HUDEP-2 (cell line): Measurements from ENCODE around the gene MANSC4.
A peak's percentile ranks its signal among the peaks of the same experiment; 100 is the strongest.

ENCODE experiments used
- DNase-seq, 76 experiments: peaks; one replicate each; lab custom pipeline; 2025; ENCODE audit not compliant: unreplicated experiment in 76 of 76; lab: John Stamatoyannopoulos, UW

Gene MANSC4

DNA sequence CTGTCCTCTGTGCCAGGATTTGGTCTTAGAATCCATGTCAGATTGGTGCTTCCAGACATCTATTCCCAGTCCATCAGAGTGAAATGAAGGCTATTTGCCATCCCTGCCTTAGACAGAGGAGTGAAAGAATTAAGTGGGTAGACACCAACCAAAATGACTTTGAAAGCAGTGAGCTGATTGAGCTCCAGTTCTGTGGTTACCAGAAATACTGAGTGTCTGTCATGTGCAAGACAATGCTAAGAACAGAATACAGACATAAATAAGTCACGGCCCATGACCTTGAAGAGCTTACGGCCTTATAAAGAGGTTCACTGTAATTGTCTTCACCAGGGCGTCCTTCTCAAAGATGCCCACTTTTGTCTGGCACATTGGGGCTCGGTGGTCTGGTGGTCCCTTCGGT is 21.6 kb upstream of the MANSC4 start:
- no peak for DNase-seq

DNA sequence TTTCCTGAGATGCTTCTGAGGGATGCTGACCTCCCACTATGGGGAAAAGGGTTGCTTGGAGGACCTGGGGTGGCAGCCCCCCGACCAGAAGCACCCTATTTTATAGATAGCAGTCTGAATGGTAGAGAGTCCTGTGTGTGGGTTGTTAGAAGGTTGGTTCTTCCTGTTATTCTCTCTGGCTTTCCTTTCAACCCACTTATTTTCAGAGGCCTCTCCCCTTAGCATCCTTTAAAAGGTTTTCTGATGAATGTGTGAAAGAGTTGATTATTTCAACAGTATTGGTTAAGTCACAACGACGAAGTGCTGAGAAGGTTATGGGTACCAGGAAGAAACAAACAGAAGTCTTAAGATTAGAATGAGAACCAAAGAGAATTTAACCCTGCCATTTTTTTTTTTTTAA is 20.8 kb upstream of the MANSC4 start:
- no peak for DNase-seq

DNA sequence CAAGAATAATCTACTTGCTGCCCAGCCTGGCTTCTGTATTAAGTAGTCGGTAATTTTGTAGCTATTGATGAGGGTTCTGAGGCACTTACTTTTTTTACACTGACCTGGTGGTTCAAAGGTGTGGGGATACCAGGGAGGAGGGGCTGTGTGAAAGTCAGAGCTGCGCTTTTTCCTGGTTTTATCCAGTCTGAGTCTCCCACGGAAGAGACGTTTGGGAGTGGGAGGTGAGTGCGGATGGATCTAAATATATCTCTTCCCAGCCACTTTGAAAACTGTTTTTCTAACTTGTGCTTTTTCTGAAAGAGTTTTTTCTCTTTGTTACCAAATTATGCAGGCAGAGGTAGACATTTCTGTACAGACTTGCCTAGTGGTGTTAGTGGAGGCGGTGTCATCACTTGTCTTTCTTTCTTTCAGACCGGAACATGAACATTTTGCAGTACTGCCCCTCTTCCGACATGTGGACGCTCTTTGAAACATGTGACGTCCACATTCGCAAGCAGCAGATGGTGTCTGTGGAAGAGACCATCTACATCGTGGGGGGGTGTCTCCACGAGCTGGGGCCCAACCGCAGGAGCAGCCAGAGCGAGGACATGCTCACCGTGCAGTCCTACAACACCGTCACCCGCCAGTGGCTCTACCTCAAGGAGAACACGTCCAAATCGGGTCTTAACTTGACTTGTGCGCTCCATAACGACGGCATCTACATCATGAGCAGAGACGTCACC is 17.4 kb upstream of the MANSC4 start:
- DNase-seq = no peak

DNA sequence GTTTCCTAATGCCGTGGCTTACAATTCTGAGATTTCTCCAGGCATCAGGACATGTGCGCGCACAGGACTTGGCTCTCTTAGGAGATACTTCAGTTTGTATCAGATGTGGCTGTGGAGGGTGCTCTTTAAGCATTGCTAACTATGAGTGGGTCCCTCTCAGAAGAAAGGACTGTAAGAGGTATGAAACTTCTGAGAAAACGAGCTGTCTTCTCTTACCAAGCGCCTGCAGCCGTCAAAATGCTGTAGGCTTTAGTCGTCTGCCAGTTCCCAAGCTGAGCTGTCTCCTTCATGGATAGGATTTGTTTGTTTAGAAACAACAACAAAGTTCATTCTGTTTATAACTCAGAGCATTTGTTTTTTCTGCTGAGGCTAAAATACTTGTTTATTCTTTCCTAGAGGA is 16.1 kb upstream of the MANSC4 start:
- no peak for DNase-seq

DNA sequence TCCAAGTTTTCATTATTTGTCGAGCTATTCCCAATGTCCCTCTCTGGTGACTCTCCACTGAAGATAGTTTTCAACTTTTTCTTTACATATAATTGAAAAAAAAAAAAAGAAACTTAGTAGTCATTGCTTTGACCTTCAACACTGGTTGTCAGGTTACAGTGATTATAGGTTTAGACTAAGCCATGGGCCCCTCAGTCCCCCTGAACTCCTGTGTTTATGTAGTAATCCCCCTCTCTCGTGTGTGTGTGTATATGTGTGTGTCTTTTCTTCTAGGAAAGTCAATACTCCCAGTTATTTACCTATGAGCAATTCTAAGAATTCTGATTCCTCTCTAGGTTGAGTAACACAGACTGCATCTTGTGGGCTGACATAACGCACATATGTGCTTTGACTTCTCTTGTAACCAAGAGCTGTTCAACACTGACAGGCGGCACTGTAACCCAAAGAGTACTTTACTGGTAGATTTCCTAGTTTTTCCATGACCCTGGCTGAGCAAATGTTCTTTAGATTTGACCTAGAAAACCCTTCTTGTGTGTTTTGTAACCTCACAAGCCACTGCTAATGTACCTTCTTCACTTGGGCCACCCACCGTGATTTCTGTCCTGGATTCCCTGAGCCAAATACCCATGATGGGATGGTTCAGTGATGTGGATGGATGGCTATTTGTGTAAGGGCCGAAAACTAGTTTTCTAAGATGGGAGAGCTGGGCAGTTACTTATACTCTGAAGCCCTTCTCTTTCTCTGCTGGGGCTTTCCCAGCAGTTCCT is 15.0 kb upstream of the MANSC4 start:
- no peak for DNase-seq

DNA sequence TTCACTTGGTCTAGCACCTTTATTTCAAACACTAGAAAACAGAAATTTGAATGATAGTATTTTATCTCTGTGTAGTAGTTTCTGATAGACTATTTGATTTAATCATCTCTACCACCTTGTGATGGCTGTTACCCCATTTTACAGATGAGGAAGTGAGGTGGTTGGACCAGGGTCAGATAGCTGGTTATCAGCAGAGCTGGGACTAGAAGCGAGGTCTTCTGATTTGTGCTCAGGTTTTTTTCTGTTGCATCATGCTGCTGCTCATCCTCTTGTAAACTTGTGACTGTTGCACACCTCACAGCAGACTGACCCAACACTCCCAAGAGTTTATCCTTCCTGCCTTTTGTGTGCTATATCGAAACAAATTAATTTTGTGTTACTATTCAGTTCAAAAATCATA is 10.1 kb upstream of the MANSC4 start:
- DNase-seq = peak in 1 of 76 experiments; percentile 6

DNA sequence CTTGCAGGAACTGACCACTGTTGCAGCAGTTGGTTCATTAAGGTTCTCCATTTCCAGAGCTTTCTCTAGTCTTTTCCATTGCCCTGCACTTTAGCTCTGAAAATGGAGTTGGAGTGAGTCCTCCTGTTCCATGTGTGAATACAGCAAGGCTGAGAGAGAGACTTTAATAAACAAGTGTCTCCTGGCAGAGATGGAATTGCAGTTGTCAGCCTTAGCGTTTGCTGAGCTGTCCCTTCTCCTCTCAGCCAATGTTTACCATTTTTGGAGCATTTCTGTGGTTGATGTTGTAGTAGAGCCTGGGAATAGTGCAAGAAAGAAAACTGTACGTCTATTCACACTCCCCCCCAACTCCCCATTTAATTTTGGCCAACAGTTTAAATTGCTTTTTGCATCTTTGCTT is 7.5 kb upstream of the MANSC4 start:
- no peak for DNase-seq

DNA sequence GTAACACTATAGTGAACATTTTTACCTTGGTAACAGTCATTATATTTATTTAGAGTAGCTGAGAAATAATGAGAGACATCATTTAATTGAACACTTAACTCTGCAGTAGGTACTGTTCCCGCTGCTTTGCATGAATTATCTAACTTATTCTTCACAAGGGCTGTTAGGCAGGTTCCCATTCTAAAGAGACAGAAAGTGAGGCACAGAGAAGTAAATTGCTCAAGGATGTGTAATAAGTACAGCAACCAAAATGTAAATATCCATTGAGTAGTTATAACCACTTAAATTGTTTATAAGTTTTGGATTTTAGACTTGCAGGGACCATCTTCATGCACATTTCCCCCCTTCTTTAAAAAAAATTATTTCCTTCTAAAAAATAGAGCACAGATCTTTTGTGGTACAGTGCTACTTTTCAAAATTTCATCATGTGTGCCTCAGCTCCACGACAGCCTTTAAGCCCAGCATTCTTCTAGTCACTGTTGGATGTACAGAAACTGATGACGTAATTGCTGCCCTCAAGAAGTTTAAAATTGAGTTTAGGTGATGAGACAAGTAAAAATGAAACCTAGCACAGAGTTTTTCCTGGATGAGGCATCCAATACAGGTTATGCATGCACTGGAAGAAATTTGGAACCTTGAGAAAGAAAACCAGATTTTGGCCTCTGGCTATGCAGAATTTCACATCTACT is 6.0 kb upstream of the MANSC4 start:
- DNase-seq = no peak

DNA sequence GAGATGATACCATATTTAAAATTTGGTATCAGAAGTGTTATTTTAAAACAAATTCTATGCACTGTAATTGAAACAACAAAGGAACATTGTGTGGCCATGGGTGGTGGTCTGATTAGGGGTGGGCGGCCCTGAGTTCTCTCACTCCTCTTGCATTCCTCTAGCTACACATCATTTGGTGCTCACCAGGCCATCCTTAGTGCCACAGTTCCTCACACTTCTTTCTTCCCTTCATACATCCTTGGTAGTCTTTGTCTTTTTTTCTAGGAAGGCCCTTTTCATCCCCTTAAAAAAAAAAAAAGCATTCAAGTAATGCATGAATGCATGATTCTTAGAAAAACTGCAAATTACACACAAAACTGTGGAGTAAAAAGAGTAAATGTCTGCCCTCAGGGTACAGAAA is 2.4 kb upstream of the MANSC4 start:
- no peak for DNase-seq

DNA sequence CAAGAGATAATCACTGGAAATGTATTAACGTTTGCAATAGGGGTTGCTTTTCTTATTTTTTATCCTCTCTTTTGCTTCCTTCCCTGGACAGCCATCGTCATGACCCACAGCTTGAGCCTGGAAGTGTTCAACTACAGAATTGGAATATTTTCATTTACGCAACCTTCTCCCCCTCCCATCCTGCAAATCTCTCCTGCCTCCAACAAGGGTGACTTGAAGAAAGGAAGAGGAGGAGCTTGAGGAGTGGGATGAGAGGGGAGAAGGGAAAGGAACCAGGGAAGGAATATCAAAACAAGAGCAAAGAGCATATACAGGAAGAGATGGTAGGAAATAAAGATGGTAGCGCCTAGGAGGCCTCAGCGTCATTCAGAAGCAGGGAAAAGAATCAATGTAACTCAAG is 1.6 kb upstream of the MANSC4 start:
- no peak for DNase-seq

DNA sequence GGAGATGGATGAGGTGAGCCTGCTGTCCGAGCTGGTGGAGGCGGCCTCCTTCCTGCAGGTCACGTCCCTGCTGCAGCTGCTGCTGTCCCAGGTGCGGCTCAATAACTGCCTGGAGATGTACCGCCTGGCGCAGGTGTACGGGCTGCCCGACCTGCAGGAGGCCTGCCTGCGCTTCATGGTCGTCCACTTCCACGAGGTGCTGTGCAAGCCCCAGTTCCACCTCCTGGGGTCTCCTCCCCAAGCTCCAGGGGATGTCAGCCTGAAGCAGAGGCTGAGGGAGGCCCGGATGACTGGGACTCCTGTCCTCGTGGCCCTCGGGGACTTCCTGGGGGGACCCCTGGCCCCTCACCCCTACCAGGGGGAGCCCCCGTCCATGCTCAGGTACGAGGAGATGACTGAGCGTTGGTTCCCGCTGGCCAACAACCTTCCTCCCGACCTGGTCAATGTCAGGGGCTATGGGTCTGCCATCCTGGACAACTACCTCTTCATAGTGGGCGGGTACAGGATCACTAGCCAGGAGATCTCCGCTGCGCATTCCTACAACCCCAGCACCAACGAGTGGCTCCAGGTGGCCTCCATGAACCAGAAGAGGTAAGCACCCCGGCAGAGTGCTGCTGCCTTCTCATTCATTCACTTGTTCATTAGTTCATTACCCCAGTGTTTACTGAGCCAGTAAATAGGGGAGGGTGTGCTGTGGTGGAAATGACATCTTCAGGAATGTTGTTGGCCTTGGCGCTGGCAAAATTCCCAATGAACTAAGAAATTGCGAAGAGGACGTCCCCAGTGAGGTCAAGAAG is 774 bp upstream of the MANSC4 start:
- peak in 8 of 76 experiments; percentile 0 to 74 (median 44) for DNase-seq

DNA sequence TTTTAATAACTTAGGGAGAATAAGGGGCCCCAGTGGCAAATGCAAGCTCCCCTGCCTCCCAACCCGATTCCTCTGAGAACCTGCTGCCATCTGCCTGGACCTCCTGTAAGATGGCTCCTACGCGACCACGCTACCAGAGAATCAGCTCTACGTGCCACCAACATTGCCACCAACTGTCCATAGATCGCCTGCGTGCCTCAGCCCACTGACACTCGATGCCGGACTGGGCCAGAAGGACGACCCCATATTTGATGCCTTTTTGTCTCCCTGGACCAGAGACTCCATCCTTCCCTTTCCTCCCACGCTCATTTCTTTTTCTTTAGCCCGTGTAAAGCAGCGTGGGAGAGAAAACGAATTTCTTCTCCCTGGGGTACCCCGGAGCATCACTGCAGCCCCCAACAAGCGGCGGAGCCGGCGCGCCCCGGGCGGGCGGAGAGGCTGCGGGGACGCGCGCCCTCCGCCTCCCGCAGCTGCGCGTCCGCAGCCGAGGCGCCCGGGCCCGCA is 568 bp downstream of the MANSC4 start:
- peak in 2 of 76 experiments; percentile 13 for DNase-seq

DNA sequence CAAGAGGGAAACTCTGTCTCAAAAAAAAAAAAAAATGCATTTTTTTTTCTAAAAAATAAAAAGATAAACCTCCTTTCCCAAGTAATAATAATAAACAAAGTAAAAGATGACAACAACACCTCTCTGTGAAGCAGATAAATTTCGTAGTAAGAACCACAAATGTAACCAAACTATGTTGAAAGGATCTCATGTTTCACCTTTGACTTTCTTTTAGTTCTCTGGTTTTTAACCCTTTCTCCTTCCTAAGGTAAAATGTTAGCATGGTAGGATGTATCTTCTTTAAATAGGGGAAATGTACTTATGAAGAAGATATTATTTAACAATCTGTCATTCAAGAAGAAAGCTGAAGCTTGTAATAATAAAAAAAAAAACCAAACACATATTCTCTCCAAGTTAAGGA is 1.8 kb downstream of the MANSC4 start:
- DNase-seq = no peak

DNA sequence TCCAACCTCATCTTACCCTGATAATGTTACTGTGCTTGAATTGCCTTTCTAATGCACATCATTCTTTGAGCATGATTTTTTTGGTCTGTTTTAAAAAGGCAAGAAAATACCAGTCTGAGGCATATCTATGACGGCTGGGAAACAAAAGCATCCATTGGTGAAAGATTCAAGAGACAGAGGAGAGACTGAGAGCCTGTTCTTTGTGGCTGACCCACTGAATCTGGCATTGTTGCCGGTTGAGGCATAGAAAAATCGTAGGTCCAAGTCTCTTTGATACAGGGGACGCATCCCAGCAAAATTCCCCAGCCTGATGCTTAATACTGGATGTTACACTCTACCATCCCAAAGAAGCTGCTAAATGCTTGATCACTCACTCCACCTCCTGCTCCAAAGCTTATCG is 2.9 kb downstream of the MANSC4 start:
- DNase-seq = no peak

DNA sequence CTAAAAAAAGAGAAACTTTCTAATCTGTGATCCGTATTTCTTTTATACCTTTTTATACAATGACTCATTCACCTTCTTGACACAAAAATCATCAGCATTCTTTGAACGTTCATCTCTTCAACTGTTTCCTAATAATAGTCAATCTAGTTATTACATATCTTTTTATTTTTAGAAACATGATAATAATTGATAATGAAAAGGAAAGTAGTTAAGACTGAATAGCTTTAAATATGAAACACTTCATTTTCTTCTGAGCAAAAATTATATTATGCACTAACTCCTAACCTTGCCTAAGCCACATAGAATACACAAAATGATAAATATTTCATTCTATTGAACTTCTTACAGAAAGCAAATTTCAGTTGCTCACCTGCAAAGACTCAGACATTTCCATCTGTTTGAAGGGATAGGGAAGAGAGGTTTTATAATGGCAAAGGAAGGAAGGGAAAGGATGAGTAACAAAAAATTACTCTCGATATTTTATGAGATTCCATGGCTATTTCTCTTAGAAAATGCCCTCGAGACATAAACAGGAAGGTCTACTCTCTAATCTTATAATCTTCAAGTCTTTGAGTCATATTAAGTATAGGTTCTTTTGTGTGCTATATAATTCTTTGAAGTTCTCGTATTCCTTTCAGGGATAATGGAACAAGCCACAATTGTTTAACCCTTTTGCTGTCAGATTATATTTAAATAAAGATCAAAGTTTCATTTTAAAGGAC is 7.5 kb downstream of the MANSC4 start:
- DNase-seq = no peak

DNA sequence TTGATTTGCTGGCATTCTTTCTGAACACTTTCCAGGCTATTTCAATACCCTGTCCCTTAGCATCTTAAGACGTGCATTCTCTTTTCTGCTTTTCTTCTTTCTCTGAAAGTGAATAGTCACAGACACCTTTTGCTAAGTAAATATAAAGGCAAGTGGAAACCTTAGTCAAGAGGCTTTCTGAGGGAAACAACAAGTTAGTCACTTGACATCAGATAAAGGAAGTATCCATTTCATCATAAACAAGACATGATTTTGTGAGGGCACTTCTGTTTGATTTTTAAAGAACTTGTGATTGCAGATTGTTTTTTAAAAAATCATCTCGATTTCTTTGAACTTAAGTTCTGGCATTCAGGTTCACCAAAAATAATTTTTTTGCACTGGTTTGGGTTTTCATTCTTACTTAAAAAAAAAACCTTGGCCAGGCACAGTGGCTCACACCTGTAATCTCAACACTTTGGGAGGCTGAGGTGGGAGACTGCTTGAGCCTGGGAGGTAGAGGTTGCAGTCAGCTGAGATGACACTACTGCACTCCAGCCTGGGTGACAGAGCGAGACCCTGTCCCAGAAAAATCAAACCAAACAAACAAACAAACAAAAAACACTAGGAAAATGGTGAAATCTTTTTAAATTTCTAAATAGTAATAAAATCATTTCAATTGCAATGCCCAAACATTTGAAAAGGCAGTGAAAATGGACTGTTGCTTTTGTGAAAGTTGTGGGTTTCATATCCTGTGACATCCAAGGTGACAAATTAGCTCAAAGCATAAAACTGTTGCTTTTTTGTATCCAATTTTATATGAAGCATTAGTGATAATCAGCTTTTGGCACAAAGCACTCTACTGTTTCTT is 8.3 kb downstream of the MANSC4 start:
- DNase-seq = no peak

DNA sequence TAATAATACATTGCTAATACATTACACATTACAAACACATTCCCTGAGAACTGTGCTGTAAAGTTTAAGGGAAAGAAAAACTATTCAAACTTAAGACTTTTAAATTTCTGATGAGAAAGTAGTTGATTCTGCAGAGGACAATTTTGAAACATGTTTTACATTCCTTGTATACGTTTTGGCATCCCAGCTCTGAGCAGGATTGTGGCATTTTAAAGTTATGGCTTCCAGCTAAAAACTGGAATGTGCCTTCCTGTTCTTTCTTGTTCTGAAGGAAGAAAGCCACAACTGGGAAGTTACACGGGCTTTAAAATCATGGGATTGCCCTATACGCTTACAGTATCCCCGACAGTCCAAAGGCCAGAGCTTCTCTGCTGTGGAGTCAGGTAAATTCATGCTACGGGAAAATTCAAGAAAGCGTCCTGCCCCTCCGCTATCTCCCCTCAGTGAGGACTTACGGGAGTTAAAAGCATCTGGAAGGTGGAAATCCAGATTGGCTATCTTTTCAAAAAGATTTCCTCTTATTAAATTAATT is 10.8 kb downstream of the MANSC4 start:
- DNase-seq = no peak

DNA sequence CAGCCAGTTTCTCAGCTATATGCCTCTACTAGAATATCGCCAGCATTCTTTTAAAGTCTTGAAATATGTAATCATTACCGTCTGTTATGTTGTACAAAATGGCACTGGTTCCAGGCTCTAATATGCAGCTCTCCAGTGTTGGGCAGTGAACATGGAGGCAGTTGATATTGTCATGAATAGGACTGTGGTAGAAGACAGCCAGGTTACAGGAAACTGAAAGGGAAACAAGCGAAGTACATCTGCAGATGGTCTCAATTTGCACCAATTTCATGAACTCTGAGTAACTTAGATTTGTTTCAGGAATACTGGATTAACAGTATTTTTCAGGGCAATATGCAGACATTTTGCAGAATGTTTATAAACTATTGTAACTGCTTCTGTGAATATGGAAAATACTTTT is 13.4 kb downstream of the MANSC4 start:
- DNase-seq = no peak

DNA sequence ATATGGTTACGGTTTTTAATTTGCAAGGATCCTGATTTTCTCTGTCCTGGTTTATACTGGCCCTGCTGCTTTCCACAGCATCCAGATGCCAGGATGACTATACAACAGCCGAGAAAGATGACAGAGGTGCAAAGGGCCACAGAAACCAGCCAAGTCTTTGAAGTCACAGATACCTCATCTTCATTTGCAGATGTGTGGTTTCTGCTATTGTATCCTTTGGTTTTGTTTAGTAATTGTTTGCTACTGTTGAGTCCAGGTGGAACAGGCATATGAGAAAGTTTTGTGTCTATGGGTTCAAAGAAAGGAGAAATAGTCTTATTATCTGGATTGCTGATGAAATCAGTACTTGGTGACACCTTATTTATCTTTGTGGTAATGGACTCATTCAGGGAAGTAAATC is 17.3 kb downstream of the MANSC4 start:
- DNase-seq = no peak
